ENCODE results near the gene ECM1.

- TF ChIP-seq CTCF (IDR thresholded peaks at IDR 0.05; ENCODE audit: low read length) (no peak), EZH2 (optimal IDR thresholded peaks at IDR 0.05; ENCODE audit: low read depth, low read length) (no peak), EZH2phosphoT487 (IDR thresholded peaks at IDR 0.05; ENCODE audit: low read length) (no peak)
Observed at GRCh38 chr1:150473659-150474058, 34.2 kb upstream of the ECM1 start.

Data from MM.1S (cell line).